ENCODE data around the gene PLXNA4. TPM values are rescaled to one million over a fixed set of nuclear protein-coding genes. Genes with fewer than 3 reads are reported as not detected.

The PLXNA4 gene
- total and polyA plus RNA-seq, 4 donors, result 0.04 to 1.1 (median 0.41) TPM

DNA sequence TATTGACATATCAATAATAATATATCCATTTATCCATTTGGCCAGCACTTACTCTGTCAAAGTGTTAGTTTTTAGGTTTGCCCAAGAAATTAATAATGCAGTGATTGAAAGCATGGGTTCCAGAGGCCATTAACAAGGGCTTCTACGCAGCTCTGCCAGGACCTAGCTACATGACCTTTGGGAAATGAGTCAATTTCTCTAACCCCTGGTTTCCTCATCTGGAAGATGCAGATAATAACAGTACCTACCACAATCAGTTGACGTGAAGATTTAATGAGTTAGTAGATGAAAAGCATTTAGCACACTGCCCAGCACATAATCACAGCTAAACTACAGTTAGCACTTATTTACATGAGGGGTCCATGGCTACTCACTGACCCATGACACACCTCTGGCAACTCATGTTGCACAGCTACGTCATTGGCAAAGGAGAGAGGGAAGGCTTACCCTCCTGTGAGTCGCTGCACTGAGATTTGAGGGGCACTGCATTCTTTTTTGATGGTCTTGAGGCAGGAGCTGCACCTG lies 263.7 kb downstream of the PLXNA4 start:
- no peak for TF ChIP-seq SP1 (IDR thresholded peaks at IDR 0.05)
- TF ChIP-seq TAF1 (conservative IDR thresholded peaks at IDR 0.05), result no peak
- no peak for TF ChIP-seq HNF4G (IDR thresholded peaks at IDR 0.05)
- TF ChIP-seq RAD21 (IDR thresholded peaks at IDR 0.05), result no peak
- no peak for TF ChIP-seq FOXA1 (IDR thresholded peaks at IDR 0.05)
- TF ChIP-seq NR2F2 (IDR thresholded peaks at IDR 0.05), result no peak
- no peak for TF ChIP-seq MAX (IDR thresholded peaks at IDR 0.05)
- TF ChIP-seq GABPA (IDR thresholded peaks at IDR 0.05 in 1 of 2, conservative IDR thresholded peaks at IDR 0.05 in 1 of 2), result no peak
- TF ChIP-seq, protein P1, sequence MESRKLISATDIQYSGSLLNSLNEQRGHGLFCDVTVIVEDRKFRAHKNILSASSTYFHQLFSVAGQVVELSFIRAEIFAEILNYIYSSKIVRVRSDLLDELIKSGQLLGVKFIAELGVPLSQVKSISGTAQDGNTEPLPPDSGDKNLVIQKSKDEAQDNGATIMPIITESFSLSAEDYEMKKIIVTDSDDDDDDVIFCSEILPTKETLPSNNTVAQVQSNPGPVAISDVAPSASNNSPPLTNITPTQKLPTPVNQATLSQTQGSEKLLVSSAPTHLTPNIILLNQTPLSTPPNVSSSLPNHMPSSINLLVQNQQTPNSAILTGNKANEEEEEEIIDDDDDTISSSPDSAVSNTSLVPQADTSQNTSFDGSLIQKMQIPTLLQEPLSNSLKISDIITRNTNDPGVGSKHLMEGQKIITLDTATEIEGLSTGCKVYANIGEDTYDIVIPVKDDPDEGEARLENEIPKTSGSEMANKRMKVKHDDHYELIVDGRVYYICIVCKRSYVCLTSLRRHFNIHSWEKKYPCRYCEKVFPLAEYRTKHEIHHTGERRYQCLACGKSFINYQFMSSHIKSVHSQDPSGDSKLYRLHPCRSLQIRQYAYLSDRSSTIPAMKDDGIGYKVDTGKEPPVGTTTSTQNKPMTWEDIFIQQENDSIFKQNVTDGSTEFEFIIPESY (IDR thresholded peaks at IDR 0.05), result no peak
- no peak for TF ChIP-seq FOXA2 (IDR thresholded peaks at IDR 0.05)
- TF ChIP-seq HNF4A (conservative IDR thresholded peaks at IDR 0.05), result no peak
- no peak for TF ChIP-seq RXRA (IDR thresholded peaks at IDR 0.05)
- TF ChIP-seq REST (IDR thresholded peaks at IDR 0.05), result no peak
- TF ChIP-seq, protein P2, sequence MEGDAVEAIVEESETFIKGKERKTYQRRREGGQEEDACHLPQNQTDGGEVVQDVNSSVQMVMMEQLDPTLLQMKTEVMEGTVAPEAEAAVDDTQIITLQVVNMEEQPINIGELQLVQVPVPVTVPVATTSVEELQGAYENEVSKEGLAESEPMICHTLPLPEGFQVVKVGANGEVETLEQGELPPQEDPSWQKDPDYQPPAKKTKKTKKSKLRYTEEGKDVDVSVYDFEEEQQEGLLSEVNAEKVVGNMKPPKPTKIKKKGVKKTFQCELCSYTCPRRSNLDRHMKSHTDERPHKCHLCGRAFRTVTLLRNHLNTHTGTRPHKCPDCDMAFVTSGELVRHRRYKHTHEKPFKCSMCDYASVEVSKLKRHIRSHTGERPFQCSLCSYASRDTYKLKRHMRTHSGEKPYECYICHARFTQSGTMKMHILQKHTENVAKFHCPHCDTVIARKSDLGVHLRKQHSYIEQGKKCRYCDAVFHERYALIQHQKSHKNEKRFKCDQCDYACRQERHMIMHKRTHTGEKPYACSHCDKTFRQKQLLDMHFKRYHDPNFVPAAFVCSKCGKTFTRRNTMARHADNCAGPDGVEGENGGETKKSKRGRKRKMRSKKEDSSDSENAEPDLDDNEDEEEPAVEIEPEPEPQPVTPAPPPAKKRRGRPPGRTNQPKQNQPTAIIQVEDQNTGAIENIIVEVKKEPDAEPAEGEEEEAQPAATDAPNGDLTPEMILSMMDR (IDR thresholded peaks at IDR 0.05; ENCODE audit: low read depth, low read length, missing input control), result no peak
- TF ChIP-seq ATF3 (IDR thresholded peaks at IDR 0.05), result no peak
- no peak for TF ChIP-seq EGR1 (IDR thresholded peaks at IDR 0.05; ENCODE audit: low read depth in 2 of 2)
- no peak for DNase-seq (ENCODE audit: low spot score)
- Histone ChIP-seq H3K9ac (ENCODE audit: low read depth in 1 of 2, low read length in 2 of 2) (no peak overlapping the region), H3K4me3 (ENCODE audit: low read depth in 1 of 3, low read length in 3 of 3) (no peak overlapping the region), H3K4me1 (ENCODE audit: control insufficient read depth in 4 of 4, insufficient read depth in 4 of 4, low read length in 3 of 4) (peaks cover 0 to 1% (median 0%) of the 10 kb centered on the region in 4 donors), H3K36me3 (ENCODE audit: control insufficient read depth in 4 of 4, insufficient read depth in 3 of 4, low read depth in 1 of 4, low read length in 3 of 4) (no peaks in the 10 kb centered on the region), H3K27ac (ENCODE audit: low read depth in 1 of 2, low read length in 2 of 2) (no peak overlapping the region), H3K9me3 (ENCODE audit: control insufficient read depth in 4 of 4, low read length in 3 of 4) (no peaks in the 10 kb centered on the region), H3K27me3 (ENCODE audit: control insufficient read depth in 4 of 4, insufficient read depth in 4 of 4, low read length in 3 of 4) (peaks cover 0 to 4% (median 0%) of the 10 kb centered on the region in 4 donors)
- WGBS, result 83% methylated on average over 4 of the region's 4 CpGs
